Midbrain (tissue), 1 donor: ENCODE data around the gene PDE4B.
A peak's percentile ranks its signal among the peaks of the same experiment; 100 is the strongest.
"Not testable (repeated sequence)": the region's sequence is repeated elsewhere in the genome, so short reads cannot be mapped to it uniquely, and the experiment has no call there.

Source experiments
- DNase-seq: peaks from one replicate; lab custom pipeline; 2025; lab: John Stamatoyannopoulos, UW

Gene PDE4B

GRCh38 chr1:65953170-65953569 lies 160.5 kb downstream of the PDE4B start:
- DNase-seq = no peak

DNA sequence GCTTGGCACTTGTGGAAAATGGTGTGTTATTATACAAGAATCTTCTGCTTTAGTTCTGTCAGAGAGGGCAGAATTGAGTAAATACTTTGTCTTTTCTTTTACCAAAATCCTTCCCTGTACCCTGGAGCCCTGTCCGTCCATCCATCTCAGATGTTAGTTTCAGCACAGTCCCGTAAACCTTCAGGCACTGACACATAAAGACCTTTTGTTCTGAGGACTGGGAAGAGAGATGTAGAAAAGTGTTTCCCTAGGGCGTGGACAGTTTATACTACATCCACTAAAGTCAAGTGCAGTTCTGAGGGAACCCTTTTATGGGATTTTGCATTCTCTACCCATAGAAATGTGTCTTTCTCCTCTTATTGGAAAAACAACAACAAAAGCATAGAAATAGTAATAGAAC lies 162.4 kb downstream of the PDE4B start:
- peak; percentile 59 for DNase-seq

DNA sequence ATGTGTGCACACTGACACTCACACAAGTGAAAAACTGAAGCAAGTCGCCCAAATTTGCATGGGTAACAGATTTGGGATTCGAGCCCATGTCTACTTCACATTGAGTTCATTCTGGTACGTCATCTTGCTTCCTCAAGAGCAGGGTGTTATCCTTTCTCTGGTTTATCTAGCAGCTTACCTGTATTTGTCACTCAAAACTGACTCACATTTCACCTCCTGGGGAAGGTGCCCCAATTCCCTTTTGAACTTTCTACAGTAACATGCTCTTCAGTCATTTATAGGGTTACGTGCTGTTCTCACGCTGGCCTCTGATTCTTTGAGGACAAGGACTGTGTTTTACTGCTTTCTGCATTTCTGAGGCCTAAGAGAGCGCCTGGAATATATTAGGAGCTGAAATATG lies 162.8 kb downstream of the PDE4B start:
- no peak for DNase-seq

DNA sequence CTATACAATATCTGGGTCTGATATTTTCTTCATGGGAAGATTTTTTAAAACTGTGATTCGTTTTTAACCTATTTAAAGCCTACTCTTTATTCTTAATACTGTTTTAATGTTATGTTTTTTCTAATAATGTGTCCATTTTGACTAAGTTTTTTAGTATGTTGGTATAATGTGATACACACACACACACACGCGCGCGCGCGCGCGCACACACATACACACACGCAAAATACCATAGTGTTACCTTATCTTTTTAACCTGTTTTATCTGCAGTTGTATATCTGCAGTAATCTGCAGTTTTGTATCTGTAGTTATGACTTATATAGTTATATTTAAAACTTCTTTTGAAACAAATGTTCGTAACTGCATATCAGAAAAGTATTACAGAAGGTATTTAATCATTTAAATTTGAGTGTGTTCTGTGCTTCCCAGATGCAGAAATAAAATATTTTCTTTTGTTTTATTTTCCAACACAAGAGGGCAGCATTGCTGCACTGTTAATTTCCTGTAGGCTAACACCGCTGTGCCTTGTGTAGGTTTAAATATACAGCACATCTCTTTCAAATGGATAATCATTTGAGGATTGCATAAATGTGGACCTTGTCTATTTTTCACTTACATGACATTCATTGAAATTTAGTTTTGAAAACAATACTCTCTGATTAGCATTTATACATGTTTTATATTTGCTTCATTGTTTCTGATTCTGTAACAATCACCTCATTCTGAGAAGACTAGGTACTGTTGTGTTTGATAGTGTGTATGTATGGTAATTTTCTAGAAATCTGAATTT lies 166.1 kb downstream of the PDE4B start:
- DNase-seq = peak; percentile 87

GRCh38 chr1:65959896-65960567 lies 167.3 kb downstream of the PDE4B start:
- no peak for DNase-seq

DNA sequence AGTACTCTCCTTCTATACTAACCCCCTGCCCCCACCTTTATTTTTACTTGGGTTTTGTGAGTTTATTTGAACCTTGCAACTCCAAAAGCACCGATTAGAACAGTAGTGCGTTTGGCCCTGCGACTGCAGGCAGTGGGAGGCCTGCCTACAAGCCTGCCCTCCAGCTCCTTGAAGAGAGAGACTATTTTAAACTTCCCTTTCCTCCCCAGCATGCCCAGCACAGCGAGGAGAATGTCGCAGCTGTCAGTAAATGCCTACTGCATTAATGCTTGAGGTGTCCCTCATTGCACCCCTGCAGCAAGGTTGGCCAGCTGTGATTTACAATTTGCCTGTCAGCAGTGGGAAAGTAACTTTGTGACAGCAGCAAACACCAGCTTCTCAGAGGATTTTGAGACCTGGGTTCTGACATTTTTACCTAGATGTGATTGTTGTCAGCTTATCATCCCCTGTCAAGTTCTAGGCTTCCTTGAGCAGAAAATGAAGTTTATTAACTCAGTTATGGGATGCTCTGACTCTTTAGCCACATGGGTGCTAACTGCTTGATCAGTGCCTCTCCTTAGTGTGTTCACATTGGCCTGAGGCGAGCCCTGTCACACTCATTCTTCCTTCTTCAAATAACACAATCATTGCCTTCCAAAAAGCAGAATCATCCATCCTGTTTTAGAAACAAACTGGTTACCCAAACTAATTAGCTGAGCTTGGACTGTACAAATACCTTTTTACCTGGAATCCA lies 170.6 kb downstream of the PDE4B start:
- no peak for DNase-seq

GRCh38 chr1:65964123-65964522 lies 171.4 kb downstream of the PDE4B start:
- no peak for DNase-seq

GRCh38 chr1:65965112-65965996 lies 172.7 kb downstream of the PDE4B start:
- peak; percentile 63 for DNase-seq

GRCh38 chr1:65967492-65967891 lies 174.8 kb downstream of the PDE4B start:
- not testable (repeated sequence) for DNase-seq

DNA sequence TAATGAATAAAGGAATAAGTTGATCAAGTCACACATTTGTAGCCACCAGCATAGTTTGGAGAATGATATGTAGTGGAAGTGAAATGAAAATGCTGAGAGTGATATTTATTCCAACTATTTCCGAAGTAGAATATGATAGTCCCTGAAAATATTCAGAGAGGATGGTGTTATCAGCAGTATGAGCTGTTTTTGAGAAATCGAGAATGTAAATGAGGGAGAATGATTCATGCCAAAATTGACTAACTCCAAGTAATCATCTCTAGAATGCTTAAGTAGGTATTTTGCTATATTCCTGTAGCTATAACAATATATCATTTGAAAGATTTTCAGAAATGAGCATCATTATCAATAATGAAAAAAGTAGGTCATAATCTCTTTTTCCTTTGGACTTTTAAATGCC lies 178.9 kb downstream of the PDE4B start:
- DNase-seq = no peak

DNA sequence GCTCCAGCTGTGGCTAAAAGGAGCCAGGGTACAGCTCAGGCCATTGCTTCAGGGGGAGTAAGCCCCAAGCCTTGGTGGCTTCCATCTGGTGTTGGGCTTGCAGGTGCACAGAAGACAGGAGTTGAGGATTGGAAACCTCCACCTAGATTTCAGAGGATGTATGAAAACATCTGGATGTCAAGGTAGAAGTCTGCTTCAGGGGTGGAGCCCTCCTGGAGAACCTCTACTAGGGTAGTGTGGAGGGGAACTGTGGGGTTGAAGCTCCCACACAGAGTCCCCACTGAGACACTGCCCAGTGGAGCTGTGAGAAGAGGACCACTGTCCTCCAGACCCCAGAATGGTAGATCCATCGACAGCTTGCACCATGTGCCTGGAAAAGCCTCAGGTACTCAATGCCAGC lies 183.0 kb downstream of the PDE4B start:
- no peak for DNase-seq

DNA sequence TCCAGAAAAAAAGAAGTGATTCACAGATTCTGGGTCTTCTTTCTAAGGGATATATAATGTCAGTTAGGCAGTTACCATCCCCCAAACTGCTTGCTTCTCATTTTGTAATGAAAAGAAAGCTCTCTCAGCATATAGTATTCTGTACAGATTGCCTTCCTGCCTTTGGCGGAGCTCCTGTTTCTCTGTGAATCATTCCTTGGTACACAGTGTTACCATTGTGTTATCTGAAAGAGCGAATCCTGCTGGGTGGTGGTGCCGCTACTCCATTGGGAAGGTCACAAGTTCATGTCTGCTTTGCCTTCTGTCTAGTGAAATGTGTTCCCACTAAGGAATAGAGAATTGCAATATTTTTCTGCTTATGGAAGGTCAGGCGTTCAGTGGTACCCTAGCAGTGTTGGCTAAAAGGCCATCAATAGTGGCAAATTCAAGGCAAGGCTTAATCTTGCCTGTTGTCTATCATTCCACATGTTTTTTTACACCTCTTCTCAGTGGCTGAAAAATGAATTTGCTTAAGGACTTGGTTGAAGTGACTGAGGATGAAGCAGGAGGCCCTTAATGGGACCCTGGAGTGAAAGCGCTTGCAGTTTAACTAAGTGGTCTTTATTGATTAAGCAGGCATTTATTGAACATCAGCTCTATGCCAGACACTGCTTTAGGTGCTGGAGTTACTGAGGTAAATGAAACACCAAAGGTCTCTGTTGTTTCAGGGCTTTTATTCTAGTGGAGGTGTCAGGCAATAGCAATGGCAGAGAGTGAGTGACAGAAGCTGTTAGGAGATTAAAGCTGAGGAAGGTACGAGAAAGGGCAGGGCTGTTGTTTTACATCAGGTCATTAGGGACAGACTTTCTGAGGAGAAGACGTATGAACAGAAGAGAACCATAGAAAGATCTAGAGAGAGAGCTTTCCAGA lies 186.7 kb downstream of the PDE4B start:
- peak; percentile 88 for DNase-seq

- no peak for DNase-seq
Measured at GRCh38 chr1:65980237-65980636, 187.5 kb downstream of the PDE4B start.

- DNase-seq = no peak
Measured at GRCh38 chr1:65983500-65983899, 190.8 kb downstream of the PDE4B start.

- peak; percentile 58 for DNase-seq
Measured at GRCh38 chr1:65985393-65986066, 192.8 kb downstream of the PDE4B start.

GRCh38 chr1:65986146-65986545 lies 193.5 kb downstream of the PDE4B start:
- no peak for DNase-seq

DNA sequence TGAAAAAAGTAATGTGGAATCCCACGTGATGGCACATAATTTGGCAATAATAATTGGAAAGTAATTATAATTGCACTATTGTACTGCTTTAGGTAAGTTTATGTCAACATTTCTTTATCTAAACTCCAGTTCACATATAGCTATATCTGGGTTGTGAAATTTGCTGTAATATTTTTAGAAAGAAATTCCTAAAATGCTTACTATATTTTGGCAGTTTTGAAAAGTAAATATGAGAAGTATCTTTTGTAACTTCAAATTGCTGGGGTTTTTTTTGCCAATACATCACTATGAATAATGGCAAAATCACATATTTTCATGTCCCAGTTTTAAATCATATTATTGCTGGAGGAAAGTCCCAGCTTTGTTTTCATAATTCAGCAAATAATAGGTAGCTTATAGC lies 197.5 kb downstream of the PDE4B start:
- no peak for DNase-seq

GRCh38 chr1:65991694-65992093 lies 199.0 kb downstream of the PDE4B start:
- DNase-seq = no peak

DNA sequence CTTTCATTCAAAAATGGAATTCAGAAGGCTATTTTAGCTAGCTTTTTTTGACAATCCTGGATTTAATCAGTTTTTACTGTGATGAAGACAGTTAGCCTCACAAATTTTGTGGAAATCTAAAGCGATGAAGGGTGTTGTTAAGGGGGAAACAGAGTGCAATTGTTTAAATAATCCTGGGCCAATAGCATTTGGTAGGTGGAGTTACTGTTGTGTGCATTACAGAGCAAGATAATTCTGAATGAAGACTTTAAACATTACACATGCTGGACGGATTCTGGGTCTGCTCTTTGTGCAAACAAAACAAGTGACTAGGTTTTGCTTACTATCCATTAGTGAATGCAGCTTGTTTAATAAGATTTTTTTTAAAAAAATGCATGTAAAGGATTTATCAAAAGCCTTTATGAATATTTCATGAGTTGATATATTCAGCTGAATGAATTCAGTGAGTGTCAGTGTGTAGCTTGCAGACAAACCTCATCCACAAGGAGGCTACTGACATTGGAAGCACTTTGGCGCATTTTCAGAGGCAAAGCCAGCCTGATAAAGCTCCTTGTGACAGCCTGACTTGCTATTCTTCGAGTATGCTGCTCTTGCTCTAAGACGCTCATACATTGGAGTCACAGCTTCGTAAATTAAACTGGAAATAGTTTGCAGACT lies 199.6 kb downstream of the PDE4B start:
- peak; percentile 85 for DNase-seq

DNA sequence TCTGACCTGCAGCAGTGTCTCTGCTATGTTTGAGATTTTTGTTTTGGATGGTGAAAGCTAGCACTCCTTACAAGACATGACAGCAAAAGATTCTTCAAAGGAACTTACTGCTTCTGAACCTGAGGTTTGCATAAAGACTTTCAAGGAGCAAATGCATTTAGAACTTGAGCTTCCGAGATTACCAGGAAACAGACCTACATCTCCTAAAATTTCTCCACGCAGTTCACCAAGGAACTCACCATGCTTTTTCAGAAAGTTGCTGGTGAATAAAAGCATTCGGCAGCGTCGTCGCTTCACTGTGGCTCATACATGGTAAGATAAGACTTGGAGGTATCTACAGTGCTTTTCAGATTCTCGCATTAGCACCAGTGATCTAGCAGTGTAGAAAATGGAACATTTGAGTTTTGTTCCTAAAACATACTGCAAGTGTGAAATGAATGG lies 200.2 kb downstream of the PDE4B start:
- DNase-seq = peak; percentile 71
